HFFc6 (cell line): ENCODE data around the gene PROC. TPM values are rescaled to one million over a fixed set of nuclear protein-coding genes. Genes with fewer than 3 reads are reported as not detected.

Source experiments
- DNase-seq: peaks from one replicate; pipeline ENCODE4 v3.0.0-alpha.2; 2018
- H3K27ac Mint-ChIP-seq: 2 replicates; pipeline ENCODE4 v1.8.0; 2020; ENCODE audit warnings: mild to moderate bottlenecking, mixed read lengths
- H3K27me3 Mint-ChIP-seq: 2 replicates; pipeline ENCODE4 v1.8.0; 2021; ENCODE audit warnings: mild to moderate bottlenecking, moderate library complexity, mixed read lengths; ENCODE audit not compliant: insufficient read depth
- H3K36me3 Mint-ChIP-seq: 2 replicates; pipeline ENCODE4 v1.8.0; 2021; ENCODE audit warnings: low read depth, mixed read lengths
- H3K4me1 Mint-ChIP-seq: 2 replicates; pipeline ENCODE4 v1.8.0; 2020; ENCODE audit warnings: low read depth, mixed read lengths
- H3K4me3 Mint-ChIP-seq: 2 replicates; pipeline ENCODE4 v1.8.0; 2020; ENCODE audit warnings: mild to moderate bottlenecking, moderate library complexity, mixed read lengths
- H3K9me3 Mint-ChIP-seq: 2 replicates; pipeline ENCODE4 v1.8.0; 2020; ENCODE audit warnings: mild to moderate bottlenecking, mixed read lengths
- CTCF ChIP-seq: fragments of 200-600 bp; sonication (generic); IDR thresholded peaks from 2 replicates; pipeline ENCODE4 v1.5.0; 2021; ENCODE audit warnings: antibody characterized with exemption, mild to moderate bottlenecking
- total RNA-seq, 6 experiments: library from RNA; stranded (reverse); fragmentation: NEBNext Ultra II Directional; extraction: Animal tissue kit (Norgen Biotek cat#: 25700); gene quantifications; 2 replicates in 1 of 6; 3 replicates in 5 of 6; pipeline ENCODE4 v1.2.3, GENCODE V29; 2021

Gene PROC
- total RNA-seq, 6 experiments from 2014 or later: not detected

GRCh38 chr2:127389778-127390435, 28.3 kb upstream of the PROC start:
- H3K27me3 Mint-ChIP-seq: peaks cover 3% of the 10 kb centered on the region
- H3K4me3 Mint-ChIP-seq: no peak overlapping the region
- no peak for TF ChIP-seq CTCF
- peaks cover 7% of the 10 kb centered on the region for H3K36me3 Mint-ChIP-seq
- no peak overlapping the region for H3K27ac Mint-ChIP-seq
- no peak for DNase-seq
- H3K4me1 Mint-ChIP-seq: peaks cover 48% of the 10 kb centered on the region
- no peaks in the 10 kb centered on the region for H3K9me3 Mint-ChIP-seq

DNA sequence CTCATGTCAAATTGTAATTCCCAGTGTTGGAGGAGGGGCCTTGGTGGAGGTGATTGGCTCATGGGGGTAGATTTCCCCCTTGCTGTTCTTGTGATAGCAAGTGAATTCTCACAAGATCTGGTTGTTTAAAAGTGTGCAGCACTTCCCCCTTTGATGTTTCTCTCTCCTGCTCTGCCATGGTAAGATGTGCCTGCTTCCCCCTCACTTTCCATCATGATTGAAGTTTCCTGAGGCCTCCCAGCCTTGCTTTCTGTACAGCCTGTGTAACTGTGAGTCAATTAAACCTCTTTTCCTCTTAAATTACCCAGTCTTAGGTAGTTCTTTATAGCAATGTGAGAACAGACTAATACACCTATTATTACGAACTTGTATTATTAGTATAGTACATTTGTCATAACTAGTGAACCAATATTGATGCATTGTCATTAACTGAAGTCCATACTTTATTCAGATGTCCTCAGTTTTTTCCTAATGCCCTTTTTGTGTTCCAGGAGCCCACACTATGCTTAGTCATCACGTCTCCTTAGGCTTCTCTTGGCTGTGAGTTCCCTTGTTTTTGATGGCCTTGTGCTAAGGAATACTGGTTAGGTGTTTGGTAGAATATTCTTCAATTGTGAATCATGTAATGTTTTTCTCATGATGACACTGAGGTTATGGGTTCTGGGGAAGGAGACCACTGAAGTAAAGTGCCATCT, 25.9 kb upstream of the PROC start:
- Mint-ChIP-seq H3K27ac (peak overlapping the region; percentile 48; the same call in 1 of the 2 replicates), H3K27me3 (peaks cover 2% of the 10 kb centered on the region; the same call in 1 of the 2 replicates), H3K9me3 (no peaks in the 10 kb centered on the region), H3K4me1 (peaks cover 27% of the 10 kb centered on the region), H3K4me3 (no peak overlapping the region), H3K36me3 (peaks cover 7% of the 10 kb centered on the region)
- DNase-seq: no peak
- no peak for TF ChIP-seq CTCF

GRCh38 chr2:127392828-127393578, 25.2 kb upstream of the PROC start:
- peaks cover 7% of the 10 kb centered on the region for H3K36me3 Mint-ChIP-seq
- no peak for DNase-seq
- H3K27ac Mint-ChIP-seq: peak overlapping the region; percentile 48; the same call in 1 of the 2 replicates
- H3K4me3 Mint-ChIP-seq: no peak overlapping the region
- H3K4me1 Mint-ChIP-seq: peaks cover 34% of the 10 kb centered on the region
- no peaks in the 10 kb centered on the region for H3K9me3 Mint-ChIP-seq
- H3K27me3 Mint-ChIP-seq: peaks cover 2% of the 10 kb centered on the region; the same call in 1 of the 2 replicates
- TF ChIP-seq CTCF: no peak

DNA sequence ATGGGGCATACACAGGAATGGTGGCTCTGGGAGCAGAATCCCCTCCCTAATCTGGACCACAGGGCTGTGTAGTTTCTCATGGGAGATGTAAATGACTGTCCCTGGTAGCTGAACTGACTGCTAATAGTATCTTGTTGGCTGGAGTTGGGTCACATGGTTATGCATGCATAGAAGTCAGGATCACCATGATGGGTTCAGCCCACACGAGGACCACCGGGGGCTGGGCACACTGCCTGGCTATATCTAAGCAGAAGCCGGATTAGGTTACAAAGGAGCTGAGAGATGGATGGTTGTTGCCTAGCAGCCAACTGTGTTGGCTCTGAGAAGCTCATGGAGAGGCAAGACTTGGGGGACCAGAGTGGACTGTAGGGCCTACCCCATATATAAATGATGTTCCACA, 23.7 kb upstream of the PROC start:
- Mint-ChIP-seq H3K36me3 (peaks cover 7% of the 10 kb centered on the region), H3K9me3 (no peaks in the 10 kb centered on the region), H3K4me3 (no peak overlapping the region), H3K4me1 (peaks cover 36% of the 10 kb centered on the region), H3K27ac (no peak overlapping the region), H3K27me3 (peaks cover 4% of the 10 kb centered on the region; the same call in 1 of the 2 replicates)
- no peak for TF ChIP-seq CTCF
- DNase-seq: no peak

GRCh38 chr2:127397568-127398238, 20.5 kb upstream of the PROC start:
- peaks cover 44% of the 10 kb centered on the region for H3K4me1 Mint-ChIP-seq
- DNase-seq: no peak
- TF ChIP-seq CTCF: no peak

More at GRCh38 chr2:127397568-127398238, 20.5 kb upstream of the PROC start:
- H3K4me3 Mint-ChIP-seq: no peak overlapping the region
- peaks cover 7% of the 10 kb centered on the region for H3K36me3 Mint-ChIP-seq
- no peaks in the 10 kb centered on the region for H3K9me3 Mint-ChIP-seq
- peaks cover 6% of the 10 kb centered on the region; the same call in 1 of the 2 replicates for H3K27me3 Mint-ChIP-seq
- peak overlapping the region; percentile 74; the same call in 1 of the 2 replicates for H3K27ac Mint-ChIP-seq
